Measurements from ENCODE around the gene TMEM175.
A peak's percentile ranks its signal among the peaks of the same experiment; 100 is the strongest.

The TMEM175 gene

GRCh38 chr4:958696-959337 lies 26.6 kb downstream of the TMEM175 start:
- H3K9me3 ChIP-seq (ENCODE audit: control insufficient read depth, insufficient read depth, low read depth, low read length), result no peaks in the 10 kb centered on the region
- H3K4me3 ChIP-seq (ENCODE audit: low read depth, low read length), result no peak overlapping the region
- POLR2A ChIA-PET, result no interaction called here
- peaks cover 0 to 59% of the 10 kb centered on the region in 2 experiments; a peak in 1 of 3 replicates for H3K36me3 ChIP-seq (ENCODE audit: control insufficient read depth in 2 of 2, insufficient read depth in 1 of 2, low read length in 2 of 2)
- H3K27ac ChIP-seq (ENCODE audit: extremely low read depth, low read depth, low read length), result no peak overlapping the region
- no peaks in the 10 kb centered on the region for H3K4me1 ChIP-seq (ENCODE audit: control insufficient read depth, insufficient read depth, low read length)
- TF ChIP-seq OVOL3 (tag by site-specific recombination; IDR thresholded peaks at IDR 0.05) (no peak), SP7 (tag by site-specific recombination; IDR thresholded peaks at IDR 0.05) (no peak), GLIS2 (tag by site-specific recombination; IDR thresholded peaks at IDR 0.05) (peak; percentile 42; the same call in 1 of the 2 replicates), GLIS1 (tag by site-specific recombination; IDR thresholded peaks at IDR 0.05) (peak; percentile 55)
- TF ChIP-seq, protein P1, sequence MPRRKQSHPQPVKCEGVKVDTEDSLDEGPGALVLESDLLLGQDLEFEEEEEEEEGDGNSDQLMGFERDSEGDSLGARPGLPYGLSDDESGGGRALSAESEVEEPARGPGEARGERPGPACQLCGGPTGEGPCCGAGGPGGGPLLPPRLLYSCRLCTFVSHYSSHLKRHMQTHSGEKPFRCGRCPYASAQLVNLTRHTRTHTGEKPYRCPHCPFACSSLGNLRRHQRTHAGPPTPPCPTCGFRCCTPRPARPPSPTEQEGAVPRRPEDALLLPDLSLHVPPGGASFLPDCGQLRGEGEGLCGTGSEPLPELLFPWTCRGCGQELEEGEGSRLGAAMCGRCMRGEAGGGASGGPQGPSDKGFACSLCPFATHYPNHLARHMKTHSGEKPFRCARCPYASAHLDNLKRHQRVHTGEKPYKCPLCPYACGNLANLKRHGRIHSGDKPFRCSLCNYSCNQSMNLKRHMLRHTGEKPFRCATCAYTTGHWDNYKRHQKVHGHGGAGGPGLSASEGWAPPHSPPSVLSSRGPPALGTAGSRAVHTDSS (tag by site-specific recombination; IDR thresholded peaks at IDR 0.05), result no peak
- CTCF ChIA-PET, result no interaction called here

DNA sequence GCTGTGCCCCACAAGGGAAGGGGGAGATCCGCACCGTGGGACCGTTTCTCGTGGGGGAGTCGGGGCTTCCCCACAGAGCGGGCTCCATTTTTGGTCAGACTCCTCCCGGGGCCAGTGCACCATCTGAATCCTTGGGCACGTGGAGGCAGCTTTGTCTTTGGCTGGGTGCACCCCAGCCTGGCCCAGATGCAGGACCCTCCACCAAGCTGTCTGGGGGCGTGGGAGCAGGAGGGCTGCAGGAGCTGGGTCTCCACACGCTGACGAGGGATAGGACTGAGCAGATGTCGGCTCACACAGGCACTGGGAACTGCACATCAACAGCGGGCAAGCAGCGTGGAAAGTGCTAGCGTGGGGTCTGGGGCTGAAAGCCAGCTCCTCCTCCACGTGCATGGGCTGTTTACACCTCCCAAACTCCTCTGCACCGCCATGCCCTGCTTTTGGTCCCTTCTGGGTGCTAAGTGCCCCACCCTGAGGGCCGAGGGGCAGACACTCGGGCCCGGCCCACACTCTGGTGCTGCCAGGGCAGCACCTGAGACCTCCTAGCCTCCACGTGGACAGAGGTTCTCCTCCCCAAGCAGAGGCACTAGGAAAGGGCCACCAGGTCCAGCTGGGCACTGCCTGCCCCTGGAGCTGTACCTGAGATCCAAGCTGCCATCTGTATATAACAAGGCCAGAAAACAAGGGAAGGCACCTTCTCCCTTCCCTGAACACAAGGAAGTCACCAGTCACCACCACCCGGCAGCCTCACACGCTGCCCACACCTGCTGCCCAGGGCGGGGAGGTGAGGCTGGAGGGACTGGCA lies 27.3 kb downstream of the TMEM175 start:
- no peak for TF ChIP-seq ZNF157 (tag by site-specific recombination; IDR thresholded peaks at IDR 0.05)
- TF ChIP-seq GLIS2 (tag by site-specific recombination; IDR thresholded peaks at IDR 0.05), result 0 out of 2 replicates have a peak, but pooled peaks have one; percentile 7
- Histone ChIP-seq H3K4me3 (ENCODE audit: low read depth, low read length) (no peak overlapping the region), H3K36me3 (ENCODE audit: control insufficient read depth in 2 of 2, insufficient read depth in 1 of 2, low read length in 2 of 2) (peaks cover 0 to 64% of the 10 kb centered on the region in 2 experiments; a peak in 1 of 3 replicates), H3K27ac (ENCODE audit: extremely low read depth, low read depth, low read length) (no peak overlapping the region), H3K4me1 (ENCODE audit: control insufficient read depth, insufficient read depth, low read length) (no peaks in the 10 kb centered on the region), H3K9me3 (ENCODE audit: control insufficient read depth, insufficient read depth, low read depth, low read length) (no peaks in the 10 kb centered on the region)
- ChIA-PET POLR2A (no interaction called here), CTCF (no interaction called here)

DNA sequence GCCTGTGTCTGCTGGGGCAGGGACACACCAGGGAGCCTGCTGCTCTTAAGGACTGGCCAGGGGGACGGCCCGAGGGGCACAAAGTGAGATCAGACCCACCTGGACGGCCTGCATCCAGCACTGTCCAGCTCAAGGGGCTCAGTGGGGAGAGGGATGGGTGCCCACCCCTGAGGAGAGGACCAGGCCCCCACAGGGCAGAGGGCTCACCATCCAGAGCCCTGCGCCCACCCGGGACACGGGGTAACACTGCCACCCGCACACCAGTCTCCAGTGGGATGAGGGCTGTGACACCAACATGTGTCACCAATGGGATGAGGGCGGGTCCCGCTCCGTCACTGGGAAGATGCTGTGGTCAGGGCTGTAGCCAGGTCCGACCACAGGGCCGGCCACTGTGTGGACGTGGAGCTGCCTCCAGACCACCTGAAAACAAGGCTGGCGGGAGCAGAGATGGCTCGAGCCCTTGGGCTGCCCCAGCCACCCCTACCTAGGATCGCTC lies 27.9 kb downstream of the TMEM175 start:
- ChIA-PET POLR2A (no interaction called here), CTCF (no interaction called here)
- H3K4me1 ChIP-seq (ENCODE audit: control insufficient read depth, insufficient read depth, low read length), result no peaks in the 10 kb centered on the region
- H3K4me3 ChIP-seq (ENCODE audit: low read depth, low read length), result no peak overlapping the region
- no peak overlapping the region for H3K27ac ChIP-seq (ENCODE audit: extremely low read depth, low read depth, low read length)
- TF ChIP-seq ZNF426 (tag by site-specific recombination; IDR thresholded peaks at IDR 0.05) (no peak), ZNF146 (tag by site-specific recombination; IDR thresholded peaks at IDR 0.05) (no peak), ZNF510 (tag by site-specific recombination; IDR thresholded peaks at IDR 0.05; ENCODE audit: insufficient replicate concordance) (no peak), ZSCAN5A (tag by site-specific recombination; IDR thresholded peaks at IDR 0.05) (no peak), ZNF677 (tag by site-specific recombination; IDR thresholded peaks at IDR 0.05) (no peak), ZNF239 (tag by site-specific recombination; IDR thresholded peaks at IDR 0.05) (no peak), ZNF157 (tag by site-specific recombination; IDR thresholded peaks at IDR 0.05) (no peak)
- peaks cover 0 to 68% of the 10 kb centered on the region in 2 experiments; a peak in 1 of 3 replicates for H3K36me3 ChIP-seq (ENCODE audit: control insufficient read depth in 2 of 2, insufficient read depth in 1 of 2, low read length in 2 of 2)
- no peaks in the 10 kb centered on the region for H3K9me3 ChIP-seq (ENCODE audit: control insufficient read depth, insufficient read depth, low read depth, low read length)

Data from HEK293 (cell line).